Measurements from ENCODE around the gene LBHD1. TPM values are rescaled to one million over a fixed set of nuclear protein-coding genes. Genes with fewer than 3 reads are reported as not detected.
"Not testable (repeated sequence)": the region's sequence is repeated elsewhere in the genome, so short reads cannot be mapped to it uniquely, and the experiment has no call there.

The LBHD1 gene
- total and polyA plus RNA-seq, 2 of the 13 experiments (the other 11 are each of a cell fraction or from before 2014, with no cell fraction given) = 3.2 to 3.7 TPM

DNA sequence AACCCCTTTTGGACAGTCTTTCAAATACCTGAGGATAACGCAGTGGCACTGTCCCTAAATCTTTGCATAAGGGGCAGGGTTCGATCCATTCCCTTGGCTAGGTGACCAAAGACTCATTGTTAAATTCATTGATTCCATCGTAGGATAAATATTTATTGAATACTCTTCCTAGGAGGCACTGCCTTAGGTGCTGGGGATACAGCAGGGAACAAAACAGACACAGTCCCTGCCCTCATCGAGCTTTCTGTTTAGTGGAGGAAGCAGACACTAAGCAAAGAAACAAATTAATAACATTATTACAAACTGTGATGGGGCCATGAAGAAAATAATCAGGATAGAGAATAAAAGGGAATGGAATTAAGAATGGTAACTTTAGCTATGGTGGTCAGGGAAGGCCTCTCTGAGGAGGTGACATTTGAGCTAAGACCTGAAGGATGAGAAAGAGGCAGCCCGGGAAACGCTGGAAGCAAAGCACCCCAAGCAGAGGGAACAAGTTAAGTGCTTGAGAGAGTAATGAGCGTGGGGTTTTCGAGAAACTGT lies 51.0 kb downstream of the LBHD1 start:
- TF ChIP-seq ZBTB7B (CRISPR knock-in tag; IDR thresholded peaks at IDR 0.05) = 0 out of 2 replicates have a peak, but pooled peaks have one; percentile 6
- TF ChIP-seq, protein P1, sequence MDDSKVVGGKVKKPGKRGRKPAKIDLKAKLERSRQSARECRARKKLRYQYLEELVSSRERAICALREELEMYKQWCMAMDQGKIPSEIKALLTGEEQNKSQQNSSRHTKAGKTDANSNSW (CRISPR knock-in tag; IDR thresholded peaks at IDR 0.05; ENCODE audit: borderline replicate concordance) = no peak
- TF ChIP-seq ZNF33B (CRISPR knock-in tag; IDR thresholded peaks at IDR 0.05) = no peak
- TF ChIP-seq, protein P2, sequence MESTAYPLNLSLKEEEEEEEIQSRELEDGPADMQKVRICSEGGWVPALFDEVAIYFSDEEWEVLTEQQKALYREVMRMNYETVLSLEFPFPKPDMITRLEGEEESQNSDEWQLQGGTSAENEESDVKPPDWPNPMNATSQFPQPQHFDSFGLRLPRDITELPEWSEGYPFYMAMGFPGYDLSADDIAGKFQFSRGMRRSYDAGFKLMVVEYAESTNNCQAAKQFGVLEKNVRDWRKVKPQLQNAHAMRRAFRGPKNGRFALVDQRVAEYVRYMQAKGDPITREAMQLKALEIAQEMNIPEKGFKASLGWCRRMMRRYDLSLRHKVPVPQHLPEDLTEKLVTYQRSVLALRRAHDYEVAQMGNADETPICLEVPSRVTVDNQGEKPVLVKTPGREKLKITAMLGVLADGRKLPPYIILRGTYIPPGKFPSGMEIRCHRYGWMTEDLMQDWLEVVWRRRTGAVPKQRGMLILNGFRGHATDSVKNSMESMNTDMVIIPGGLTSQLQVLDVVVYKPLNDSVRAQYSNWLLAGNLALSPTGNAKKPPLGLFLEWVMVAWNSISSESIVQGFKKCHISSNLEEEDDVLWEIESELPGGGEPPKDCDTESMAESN (CRISPR knock-in tag; conservative IDR thresholded peaks at IDR 0.05) = peak; percentile 66
- TF ChIP-seq ZNF850 (CRISPR knock-in tag; conservative IDR thresholded peaks at IDR 0.05) = 0 out of 2 replicates have a peak, but pooled peaks have one; percentile 6
- H2AFZ ChIP-seq (ENCODE audit: low read length) = no peak overlapping the region
- peaks cover 4% of the 10 kb centered on the region for H3K79me2 ChIP-seq (ENCODE audit: insufficient read depth, low read length)
- peaks cover 5 to 11% of the 10 kb centered on the region in 2 experiments for H3K36me3 ChIP-seq (replicated peaks in 1 of 2; ENCODE audit: control insufficient read depth in 1 of 2, insufficient read depth in 2 of 2, low read length in 2 of 2)
- H3K27ac ChIP-seq (ENCODE audit: extremely low read length, insufficient read depth, low read length) = peak overlapping the region; percentile 72
- H3K4me3 ChIP-seq (replicated peaks in 1 of 3; ENCODE audit: insufficient read depth in 1 of 3, low read depth in 2 of 3, low read length in 3 of 3) = peak overlapping the region; percentile 74 to 90 (median 81)
- peak overlapping the region; percentile 83 for H3K9ac ChIP-seq (ENCODE audit: insufficient read depth, low read depth, low read length)
- no peak for DNase-seq (ENCODE audit: low spot score)
- ATAC-seq = no peak
- in situ Hi-C loops (cut with HindIII; ENCODE audit: extremely low pct_ligation_motif_present, low pct_unique_long_range_greater_than_20kb) (no loop called here), intact Hi-C loops (cut with micrococcal nuclease; ENCODE audit: unreplicated experiment) (no loop called here)
- peaks cover 21% of the 10 kb centered on the region for H3K4me1 ChIP-seq (ENCODE audit: insufficient read depth, low read length)
- no peak for FAIRE-seq
- H3K9me3 ChIP-seq (ENCODE audit: low read length) = no peaks in the 10 kb centered on the region
- peak overlapping the region; percentile 93 for H3K4me2 ChIP-seq (ENCODE audit: low read depth, low read length)
- no peaks in the 10 kb centered on the region for H4K20me1 ChIP-seq (ENCODE audit: insufficient read depth, low read length)
- BruUV-seq (replicated peaks) = no TSS peak
- ChIA-PET CTCF (ENCODE audit: low intra/inter-chr PET ratio, low total read pairs) (interaction anchor here (1.9 kb wide), 1 partner anchor 9 kb away, joined by 6 read pairs; the partner anchor contains the start of genes EML3 and ROM1), POLR2A (interaction anchor here (0.8 to 4.5 kb wide), 22 partner anchors 10 to 235 kb away, joined by 3 to 80 read pairs (median 9); partner anchors contain the start of genes C11orf98, CSKMT, EEF1G and EML3)
- no peaks in the 10 kb centered on the region; a peak in 1 of 5 replicates for H3K27me3 ChIP-seq (ENCODE audit: control insufficient read depth in 1 of 2, insufficient read depth in 2 of 2, low read length in 2 of 2)
- 4% methylated on average over 8 of the region's 8 CpGs for WGBS (ENCODE audit: low lambda C conversion rate)

DNA sequence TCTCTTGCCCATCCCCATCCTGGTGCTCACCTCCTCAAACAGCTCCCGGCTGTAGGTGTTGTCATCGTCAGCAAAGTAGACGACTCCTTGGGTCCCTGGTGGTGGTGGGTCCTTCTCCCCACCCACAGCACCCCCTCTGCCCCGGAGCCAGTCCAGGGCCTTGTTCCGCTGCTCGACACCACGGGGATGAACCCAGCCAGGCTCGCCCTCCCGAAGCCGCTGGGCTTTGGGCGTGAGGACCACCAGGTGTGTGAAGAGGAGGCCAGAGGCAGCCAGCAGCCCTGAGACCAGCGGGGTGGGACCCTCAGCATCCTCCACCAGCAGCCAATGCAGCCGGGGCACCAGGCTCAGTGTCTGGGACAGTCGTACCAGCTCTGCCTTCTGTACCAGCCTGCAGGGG lies 55.1 kb downstream of the LBHD1 start:
- BruUV-seq (replicated peaks); H3K9ac ChIP-seq (ENCODE audit: insufficient read depth, low read depth, low read length); CTCF ChIA-PET (ENCODE audit: low intra/inter-chr PET ratio, low total read pairs); H3K27me3 ChIP-seq (ENCODE audit: control insufficient read depth in 1 of 2, insufficient read depth in 2 of 2, low read length in 2 of 2); H3K4me2 ChIP-seq (ENCODE audit: low read depth, low read length); H4K20me1 ChIP-seq (ENCODE audit: insufficient read depth, low read length); in situ Hi-C loops (cut with HindIII; ENCODE audit: extremely low pct_ligation_motif_present, low pct_unique_long_range_greater_than_20kb); H2AFZ ChIP-seq (ENCODE audit: low read length); H3K4me3 ChIP-seq (replicated peaks in 1 of 3; ENCODE audit: insufficient read depth in 1 of 3, low read depth in 2 of 3, low read length in 3 of 3); intact Hi-C loops (cut with micrococcal nuclease; ENCODE audit: unreplicated experiment); H3K36me3 ChIP-seq (replicated peaks in 1 of 2; ENCODE audit: control insufficient read depth in 1 of 2, insufficient read depth in 2 of 2, low read length in 2 of 2); DNase-seq (ENCODE audit: low spot score); ATAC-seq; H3K9me3 ChIP-seq (ENCODE audit: low read length); H3K79me2 ChIP-seq (ENCODE audit: insufficient read depth, low read length); H3K27ac ChIP-seq (ENCODE audit: extremely low read length, insufficient read depth, low read length); POLR2A ChIA-PET; FAIRE-seq: not testable (repeated sequence)
- 94% methylated on average over 12 of the region's 14 CpGs for whole genome bisulfite sequencing (ENCODE audit: low lambda C conversion rate)
- TF ChIP-seq AGO2 (optimal IDR thresholded peaks at IDR 0.05; ENCODE audit: low read depth, low read length) (peak; percentile 52), RBFOX2 (IDR thresholded peaks at IDR 0.05; ENCODE audit: low read depth, low read length) (peak; percentile 45)
- peaks cover 43% of the 10 kb centered on the region for H3K4me1 ChIP-seq (ENCODE audit: insufficient read depth, low read length)

Measured in HepG2 (cell line).